ENCODE results near the gene PBLD.
"Not testable (repeated sequence)": the region's sequence is repeated elsewhere in the genome, so short reads cannot be mapped to it uniquely, and the experiment has no call there.

The PBLD gene

GRCh38 chr10:68278906-68279753, 53.6 kb downstream of the PBLD start:
- DNase-seq (ENCODE audit: low read depth), result not testable (repeated sequence)

- not testable (repeated sequence) for DNase-seq (ENCODE audit: low read depth)
Observed at GRCh38 chr10:68277814-68278213, 54.9 kb downstream of the PBLD start.

- DNase-seq (ENCODE audit: low read depth), result no peak
Observed at GRCh38 chr10:68276224-68276623, 56.5 kb downstream of the PBLD start.

GRCh38 chr10:68275600-68276126, 57.1 kb downstream of the PBLD start:
- no peak for DNase-seq (ENCODE audit: low read depth)

GRCh38 chr10:68272833-68273232, 59.9 kb downstream of the PBLD start:
- DNase-seq (ENCODE audit: low read depth), result no peak

GRCh38 chr10:68271196-68271882, 61.4 kb downstream of the PBLD start:
- no peak for DNase-seq (ENCODE audit: low read depth)

GRCh38 chr10:68269562-68270290, 63.0 kb downstream of the PBLD start:
- DNase-seq (ENCODE audit: low read depth), result no peak

- DNase-seq (ENCODE audit: low read depth), result no peak
Observed at GRCh38 chr10:68261132-68261856, 71.4 kb downstream of the PBLD start.

- DNase-seq (ENCODE audit: low read depth), result no peak
Observed at GRCh38 chr10:68253346-68253745, 79.4 kb downstream of the PBLD start.

- no peak for DNase-seq (ENCODE audit: low read depth)
Observed at GRCh38 chr10:68251625-68252495, 80.9 kb downstream of the PBLD start.

- no peak for DNase-seq (ENCODE audit: low read depth)
Observed at GRCh38 chr10:68251151-68251550, 81.6 kb downstream of the PBLD start.

- DNase-seq (ENCODE audit: low read depth), result no peak
Observed at GRCh38 chr10:68249297-68249696, 83.4 kb downstream of the PBLD start.

- no peak for DNase-seq (ENCODE audit: low read depth)
Observed at GRCh38 chr10:68247931-68248330, 84.8 kb downstream of the PBLD start.

- not testable (repeated sequence) for DNase-seq (ENCODE audit: low read depth)
Observed at GRCh38 chr10:68246397-68246796, 86.3 kb downstream of the PBLD start.

GRCh38 chr10:68242051-68242450, 90.7 kb downstream of the PBLD start:
- DNase-seq (ENCODE audit: low read depth), result no peak

GRCh38 chr10:68239596-68240150, 93.1 kb downstream of the PBLD start:
- no peak for DNase-seq (ENCODE audit: low read depth)

GRCh38 chr10:68239069-68239468, 93.7 kb downstream of the PBLD start:
- DNase-seq (ENCODE audit: low read depth), result no peak

GRCh38 chr10:68238371-68238770, 94.4 kb downstream of the PBLD start:
- no peak for DNase-seq (ENCODE audit: low read depth)

- no peak for DNase-seq (ENCODE audit: low read depth)
Observed at GRCh38 chr10:68237173-68237572, 95.6 kb downstream of the PBLD start.

- DNase-seq (ENCODE audit: low read depth), result no peak
Observed at GRCh38 chr10:68235581-68235980, 97.1 kb downstream of the PBLD start.

All from HS-5 (cell line).